NCI-H146 (cell line): ENCODE results near the gene TMEM223.
"Not testable (repeated sequence)": the region's sequence is repeated elsewhere in the genome, so short reads cannot be mapped to it uniquely, and the experiment has no call there.

ENCODE experiments used
- DNase-seq: peaks from one replicate; lab custom pipeline; 2025; lab: John Stamatoyannopoulos, UW

Gene TMEM223

DNA sequence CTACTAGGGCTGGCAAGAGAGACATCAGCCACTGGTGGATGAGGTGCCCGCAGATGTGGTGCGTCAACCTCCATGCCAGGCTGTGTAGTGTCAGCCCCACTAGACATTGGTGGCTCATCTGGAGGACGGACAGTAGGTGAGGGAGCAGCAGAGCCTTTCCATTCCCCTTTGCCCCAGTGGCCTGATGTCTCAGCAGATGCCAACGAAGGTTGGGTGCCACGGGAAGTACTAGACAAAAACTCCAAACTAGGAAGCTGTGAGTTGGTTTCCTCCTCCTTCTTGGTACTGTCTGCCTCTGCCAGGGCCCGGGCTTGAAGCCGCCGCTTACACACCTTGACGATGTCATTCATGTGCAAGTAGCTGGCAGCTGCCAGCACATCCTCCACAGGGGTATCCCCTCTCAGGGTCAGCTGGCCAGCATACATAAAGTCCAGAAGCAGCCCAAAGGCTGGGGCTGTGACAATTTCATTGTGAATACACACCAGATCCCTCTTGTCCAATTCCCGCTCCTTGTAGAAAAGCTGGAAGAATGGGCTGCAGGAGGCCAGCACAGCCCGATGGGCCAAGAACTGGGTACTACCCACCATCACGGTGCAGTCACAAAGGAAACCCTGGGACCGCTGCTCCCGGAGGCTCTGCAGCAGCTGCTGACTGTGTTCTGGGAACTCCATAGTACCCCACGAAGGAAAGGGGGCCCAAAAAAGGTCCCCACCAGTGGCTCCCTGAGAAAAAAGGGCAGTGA, 38.6 kb downstream of the TMEM223 start:
- no peak for DNase-seq

DNA sequence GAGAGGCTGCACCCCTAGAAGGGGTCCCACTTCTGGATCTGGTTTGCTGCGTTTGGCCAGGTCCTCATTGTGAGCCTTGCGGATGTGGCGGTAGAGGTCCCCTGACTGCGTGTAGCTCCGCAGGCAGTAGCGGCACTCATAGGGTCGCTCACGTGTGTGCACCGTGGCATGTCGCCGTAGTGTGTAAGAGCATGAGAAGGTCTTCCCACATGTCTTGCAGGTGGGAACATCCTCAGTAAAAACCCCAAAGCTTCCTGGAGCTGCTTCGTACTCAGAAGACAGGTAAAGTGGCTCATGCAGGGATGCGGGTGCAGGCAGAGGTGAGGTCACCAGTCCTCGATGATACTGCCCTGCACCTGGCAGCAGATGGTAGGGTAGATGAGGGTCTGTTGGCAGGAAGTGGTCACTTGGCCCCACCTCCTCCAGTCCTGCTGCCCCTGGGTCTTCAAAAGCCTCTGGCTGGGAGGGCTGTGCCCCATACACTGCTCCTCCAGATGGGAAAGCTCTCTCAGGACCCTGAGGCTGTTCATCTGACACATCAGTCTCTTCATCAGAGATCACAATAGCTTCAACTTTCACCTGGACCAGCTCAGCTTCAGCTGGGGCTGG, 39.5 kb downstream of the TMEM223 start:
- no peak for DNase-seq

DNA sequence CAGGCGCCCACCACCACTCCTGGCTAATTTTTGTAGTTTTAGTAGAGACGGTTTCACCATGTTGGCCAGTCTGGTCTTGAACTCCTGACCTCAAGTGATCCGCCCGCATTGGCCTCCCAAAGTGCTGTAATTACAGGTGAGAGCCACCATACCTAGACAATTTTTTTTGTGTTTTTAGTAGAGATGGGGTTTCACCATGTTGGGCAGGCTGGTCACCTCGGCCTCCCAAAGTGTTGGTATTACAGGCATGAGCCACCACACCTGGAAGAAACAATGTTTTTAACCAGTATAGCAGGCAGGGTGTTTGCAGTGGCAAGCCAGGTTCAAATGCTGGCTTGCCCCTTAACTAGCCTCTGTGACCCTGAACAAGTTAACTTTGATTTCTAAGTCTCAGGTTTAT, 41.9 kb downstream of the TMEM223 start:
- DNase-seq = not testable (repeated sequence)

DNA sequence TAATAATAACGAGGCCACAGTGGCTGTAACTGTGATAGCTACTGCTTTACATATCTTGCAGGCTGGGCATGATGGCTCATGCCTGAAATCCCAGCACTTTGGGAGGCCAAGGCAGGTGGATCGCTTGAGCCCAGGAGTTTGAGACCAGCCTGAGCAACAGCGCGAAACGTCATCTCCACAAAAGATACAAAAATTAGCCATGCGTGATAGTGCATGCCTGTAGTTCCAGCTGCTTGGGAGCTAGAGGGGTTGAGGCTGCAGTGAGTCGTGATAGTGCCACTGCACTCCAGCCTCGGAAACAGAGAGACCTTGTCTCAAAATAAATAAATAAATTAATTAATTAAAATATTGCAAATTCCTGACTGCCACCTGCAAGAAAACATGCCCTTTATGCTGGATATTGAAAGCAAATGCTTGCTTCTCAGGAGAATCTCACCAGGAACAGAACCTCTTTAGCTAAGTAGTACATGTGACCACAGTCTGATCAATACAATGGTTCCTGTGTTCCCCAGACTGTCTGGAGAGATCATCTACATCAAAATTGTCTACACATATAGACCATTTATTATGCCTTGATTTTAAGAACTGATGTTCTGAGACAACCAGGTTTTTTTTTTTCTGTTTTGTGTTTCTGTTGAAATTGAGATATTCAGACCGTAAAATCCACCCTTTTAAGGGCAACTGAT, 44.2 kb downstream of the TMEM223 start:
- no peak for DNase-seq
